Left forelimb (tissue), 1 donor: ENCODE data around the gene KLHL26.

Source experiments
- DNase-seq: peaks from one replicate; pipeline ENCODE4 v3.0.0-alpha.2; 2018; ENCODE audit warnings: low spot score

KLHL26 gene

DNA sequence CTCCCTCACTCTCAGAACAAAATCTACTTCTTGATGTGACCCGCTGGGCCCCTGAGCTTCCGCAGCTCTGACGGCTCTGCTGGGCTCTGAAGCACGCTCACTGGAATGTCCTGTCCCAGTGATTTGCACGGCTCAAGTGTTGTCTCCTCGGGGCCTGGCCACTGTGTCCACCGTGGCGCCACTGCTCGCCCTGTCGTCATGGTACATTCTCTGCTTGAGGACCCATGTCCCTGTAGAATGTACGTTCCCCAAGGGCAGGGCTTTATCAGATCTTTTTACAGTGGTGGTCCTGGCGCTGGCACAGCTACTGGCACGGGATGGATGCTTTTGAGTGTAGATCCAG lies 12.1 kb downstream of the KLHL26 start:
- DNase-seq, result no peak

DNA sequence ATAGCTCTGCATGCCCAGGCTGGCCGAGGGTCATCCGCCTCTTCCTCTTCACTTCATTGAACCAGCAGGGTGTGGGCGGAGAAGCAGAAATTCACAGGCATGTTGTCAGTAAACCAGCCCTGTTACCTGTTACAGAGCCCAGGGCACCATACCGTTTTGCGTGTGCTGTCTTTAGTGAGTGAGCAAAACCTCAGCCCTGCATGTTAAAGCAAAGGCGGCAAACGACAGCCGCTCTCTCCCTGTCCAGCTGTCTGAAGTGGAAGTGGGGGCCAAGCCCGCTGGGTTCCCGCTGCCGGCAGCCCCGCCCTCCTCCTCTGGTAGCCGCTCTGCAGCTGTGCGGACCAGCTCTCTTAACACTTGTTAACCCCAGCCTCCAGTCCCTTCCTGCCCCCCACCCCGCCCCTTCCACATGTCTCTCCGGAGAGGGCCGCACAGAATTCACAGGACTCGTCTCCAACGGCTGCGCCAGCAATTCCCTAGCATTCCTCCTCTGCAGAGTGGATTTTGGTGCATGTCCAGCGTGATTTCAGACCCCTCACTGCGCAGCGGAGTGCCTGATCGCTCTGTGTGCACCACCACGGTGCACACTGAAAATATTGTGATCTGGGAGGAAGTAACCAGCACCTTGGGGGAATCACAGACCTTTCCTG lies 12.7 kb downstream of the KLHL26 start:
- DNase-seq, result peak; percentile 88

DNA sequence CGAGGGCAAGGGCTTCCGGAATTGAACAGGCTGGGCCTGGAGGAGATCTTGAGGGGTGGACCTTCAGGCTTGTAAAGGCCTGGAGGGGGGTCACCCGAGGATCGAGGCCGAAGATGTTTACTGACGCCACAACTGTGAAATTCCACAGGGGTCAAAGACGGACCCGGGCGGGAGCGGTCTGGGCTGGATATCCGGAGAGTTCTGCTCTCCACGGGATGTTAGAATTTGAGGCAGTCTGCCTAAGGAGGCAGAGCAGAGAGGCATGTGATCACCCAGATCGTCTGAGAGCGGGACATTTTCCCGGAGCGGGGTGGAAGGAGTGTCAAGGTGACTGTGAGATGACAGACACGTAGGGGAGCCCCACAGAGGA lies 13.2 kb downstream of the KLHL26 start:
- DNase-seq, result peak; percentile 81

DNA sequence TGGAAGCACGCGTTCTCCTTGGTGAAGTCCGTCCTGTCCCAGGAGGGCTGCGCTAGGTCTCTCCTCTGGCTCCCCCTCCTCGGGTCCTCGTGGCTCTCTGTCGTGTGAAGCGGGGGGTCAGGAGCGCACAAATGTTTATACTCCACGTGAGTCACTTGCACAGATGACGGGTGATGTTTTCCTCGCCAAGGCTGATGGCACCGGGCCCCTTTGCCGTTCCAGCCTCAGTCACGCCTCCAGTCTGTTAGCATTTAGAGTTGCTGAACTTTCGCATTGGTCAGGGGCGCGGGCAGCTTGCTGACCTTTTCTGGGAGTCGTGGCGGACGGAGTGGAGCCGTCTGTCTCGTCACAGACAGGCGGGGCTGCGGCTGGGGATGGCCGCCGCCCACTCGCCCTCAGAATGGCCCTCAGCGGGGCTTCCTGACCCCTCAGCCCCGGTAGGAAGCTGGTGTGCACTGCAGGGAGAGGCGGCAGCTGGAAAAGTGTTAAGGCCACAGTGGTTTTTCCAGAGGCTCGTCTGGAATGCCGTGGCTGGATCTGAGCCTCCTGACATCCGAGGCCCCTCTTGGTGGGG lies 13.7 kb downstream of the KLHL26 start:
- peak; percentile 82 for DNase-seq

DNA sequence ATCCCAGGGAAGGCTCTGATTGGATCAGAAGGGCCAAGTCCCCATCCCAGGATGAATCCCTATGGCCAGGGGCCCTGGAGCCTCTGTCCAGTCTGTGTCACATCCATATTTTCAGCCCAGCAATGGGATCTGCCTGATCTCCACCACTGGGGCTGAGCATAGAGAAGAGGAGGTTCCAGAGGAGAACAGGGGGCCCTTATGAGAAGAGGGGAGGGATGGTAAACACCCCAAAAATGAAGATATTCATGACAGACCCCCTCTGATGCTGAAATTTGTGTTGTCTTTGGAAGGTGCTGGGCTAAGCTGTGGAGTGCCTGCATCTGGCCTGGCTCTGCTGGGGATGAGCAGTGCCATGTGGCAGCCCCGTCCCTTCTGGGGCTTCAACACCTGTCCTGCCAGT lies 14.5 kb downstream of the KLHL26 start:
- DNase-seq, result no peak

DNA sequence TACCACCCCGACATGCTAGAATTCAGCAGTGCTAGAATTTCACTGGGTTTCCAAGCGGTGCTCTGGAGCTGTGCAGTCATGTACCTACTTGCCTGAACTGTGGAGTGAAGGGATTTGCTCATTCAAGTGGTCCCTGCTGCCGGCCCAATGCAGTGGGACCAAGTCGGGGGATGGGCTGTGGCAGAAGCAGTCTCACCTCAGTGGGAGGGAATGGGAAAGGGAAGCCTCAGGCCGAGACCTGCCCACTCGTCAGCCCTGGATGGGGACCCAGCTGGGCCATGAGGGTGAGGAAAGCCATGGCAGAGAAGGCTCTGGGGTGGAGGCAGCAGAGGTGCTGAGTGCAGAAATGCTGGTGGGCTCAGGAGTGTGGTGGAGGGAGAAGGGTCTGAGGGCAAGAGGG lies 14.9 kb downstream of the KLHL26 start:
- no peak for DNase-seq

DNA sequence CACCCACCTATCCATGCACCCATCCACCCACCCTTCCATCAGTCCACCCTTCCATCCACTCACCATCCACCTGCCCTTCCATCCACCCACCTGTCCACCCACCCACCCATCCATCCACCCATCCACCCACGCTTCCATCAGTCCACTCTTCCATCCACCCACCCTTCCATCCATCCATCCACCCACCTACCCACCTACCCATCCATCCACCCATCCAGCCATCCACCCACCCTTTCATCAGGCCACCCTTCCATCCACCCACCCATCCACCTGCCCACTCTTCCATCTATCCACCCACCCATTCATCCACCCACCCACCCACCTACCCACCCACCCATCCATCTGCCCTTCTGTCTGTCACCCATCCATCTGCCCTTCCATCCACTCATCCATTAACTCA lies 17.0 kb downstream of the KLHL26 start:
- DNase-seq, result no peak

DNA sequence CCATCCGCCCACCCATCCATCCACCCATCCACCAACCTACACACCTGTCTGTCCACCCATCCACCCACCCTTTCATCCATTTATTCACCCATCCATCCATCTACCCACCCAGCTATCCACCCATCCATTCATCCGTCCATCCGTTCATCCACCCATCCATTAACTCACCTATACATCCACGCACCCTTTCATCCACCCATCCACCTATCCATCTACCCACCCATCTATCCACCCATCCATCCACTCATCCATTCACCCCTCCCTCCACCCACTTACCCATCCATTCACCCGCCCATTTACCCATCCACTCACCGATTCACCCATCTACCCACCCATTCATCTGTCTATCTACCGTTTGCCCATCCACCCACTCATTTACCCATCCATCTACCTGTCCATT lies 17.6 kb downstream of the KLHL26 start:
- no peak for DNase-seq

DNA sequence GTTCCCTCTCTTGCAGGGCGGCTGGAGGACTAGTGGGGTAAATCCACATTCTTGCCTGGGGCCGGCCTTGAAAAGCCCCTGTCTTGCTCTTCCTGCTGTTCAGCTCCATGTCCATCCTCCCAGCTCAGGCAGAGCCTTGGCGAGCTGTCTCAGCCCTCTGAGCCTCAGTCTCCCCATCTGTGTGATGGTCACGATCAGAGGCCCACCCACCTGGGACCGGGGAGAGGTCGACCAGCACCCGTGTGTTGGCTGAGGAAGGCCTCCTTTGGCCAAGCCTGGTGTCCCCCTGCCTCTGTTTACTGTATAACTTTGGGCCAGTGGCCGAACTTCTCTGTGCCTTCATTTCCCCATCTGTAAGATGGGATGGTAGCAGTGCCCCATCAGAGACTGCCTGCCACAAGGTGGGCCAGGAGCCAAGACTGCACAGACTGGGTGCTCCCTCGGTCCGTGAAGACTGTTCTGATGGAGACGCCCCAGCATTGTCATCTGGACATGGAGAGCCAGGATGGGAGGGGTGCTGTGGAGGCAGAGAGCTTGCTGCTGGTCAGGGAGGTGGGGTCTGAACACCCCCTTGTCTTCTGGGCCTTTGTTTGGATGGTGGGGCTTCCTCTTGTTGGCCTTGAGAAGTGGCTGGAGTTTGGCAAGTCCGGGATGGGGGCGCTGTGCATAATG lies 18.5 kb downstream of the KLHL26 start:
- DNase-seq, result no peak

DNA sequence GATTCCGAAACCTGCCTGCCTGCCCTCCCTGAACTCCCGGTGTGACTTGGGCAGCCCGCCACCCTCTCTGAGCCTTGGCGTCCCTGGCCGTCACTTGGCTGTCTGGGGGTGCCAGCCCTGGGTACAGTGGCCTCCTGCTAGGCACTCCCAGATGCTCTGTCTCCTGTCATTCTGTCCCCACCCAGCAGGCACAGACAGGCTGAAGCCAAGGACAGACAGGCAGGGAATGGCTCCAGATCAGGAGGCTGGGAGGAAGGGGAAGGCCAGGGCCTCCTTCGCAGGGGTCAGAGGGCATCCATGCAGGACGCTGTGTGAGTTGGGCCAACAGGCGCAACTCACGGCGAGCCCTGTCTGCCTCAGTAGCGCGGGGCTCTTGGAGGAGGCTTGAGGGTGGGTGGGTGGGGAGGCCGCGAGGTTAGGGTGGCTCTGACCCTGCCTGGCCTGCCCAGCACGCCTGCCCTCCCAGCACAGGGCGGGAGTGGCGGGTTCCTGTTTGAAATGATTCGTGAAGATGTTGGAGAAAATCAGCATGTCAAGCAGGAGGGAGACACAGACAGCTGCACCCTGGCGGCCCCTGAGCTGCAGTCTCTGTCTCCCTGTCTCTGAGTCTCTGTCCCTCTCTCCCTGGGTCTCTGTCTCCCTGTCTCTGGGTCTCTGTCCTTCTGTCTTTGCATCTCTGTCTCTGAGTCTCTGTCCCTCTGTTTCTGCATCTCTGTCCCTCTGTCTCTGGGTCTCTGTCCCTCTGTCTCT lies 19.7 kb downstream of the KLHL26 start:
- no peak for DNase-seq

DNA sequence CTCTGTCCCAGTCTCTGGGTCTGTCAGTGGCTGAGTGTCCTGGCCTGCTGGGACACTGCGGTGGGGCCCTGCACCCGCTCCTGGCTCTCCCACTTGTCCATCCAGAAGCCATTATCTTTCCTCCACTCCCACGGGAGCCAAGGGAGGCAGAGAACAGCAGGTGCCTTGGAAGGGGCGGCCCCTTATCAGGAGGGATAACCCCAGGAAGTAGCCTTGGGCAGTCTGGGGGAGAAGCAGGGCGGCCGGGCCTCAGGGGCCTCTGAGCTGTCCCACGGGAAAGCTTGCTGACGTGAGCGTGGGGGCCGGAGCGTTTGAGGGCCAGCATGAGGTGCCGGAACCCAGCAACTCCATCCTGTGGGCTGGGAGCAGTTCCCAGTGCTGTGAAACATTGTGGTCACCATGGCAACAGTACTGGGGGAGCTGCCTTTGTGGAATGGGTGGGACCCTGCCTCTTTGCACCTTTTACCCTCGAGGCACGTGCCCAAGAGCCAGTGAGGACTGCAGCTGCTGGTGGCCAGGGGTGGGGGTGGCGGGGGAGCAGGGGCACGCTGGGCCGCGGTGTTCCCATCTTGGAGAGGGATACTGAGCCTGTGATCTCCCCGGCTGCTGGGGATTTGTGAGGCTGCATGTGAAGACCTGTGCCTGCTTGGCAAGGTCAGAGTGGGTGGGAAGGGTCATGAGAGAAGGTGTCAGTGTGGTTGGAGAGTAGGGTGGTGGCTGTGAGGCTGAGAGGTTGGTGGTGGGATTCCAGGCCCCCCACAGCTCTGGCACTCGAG lies 20.9 kb downstream of the KLHL26 start:
- DNase-seq, result no peak

DNA sequence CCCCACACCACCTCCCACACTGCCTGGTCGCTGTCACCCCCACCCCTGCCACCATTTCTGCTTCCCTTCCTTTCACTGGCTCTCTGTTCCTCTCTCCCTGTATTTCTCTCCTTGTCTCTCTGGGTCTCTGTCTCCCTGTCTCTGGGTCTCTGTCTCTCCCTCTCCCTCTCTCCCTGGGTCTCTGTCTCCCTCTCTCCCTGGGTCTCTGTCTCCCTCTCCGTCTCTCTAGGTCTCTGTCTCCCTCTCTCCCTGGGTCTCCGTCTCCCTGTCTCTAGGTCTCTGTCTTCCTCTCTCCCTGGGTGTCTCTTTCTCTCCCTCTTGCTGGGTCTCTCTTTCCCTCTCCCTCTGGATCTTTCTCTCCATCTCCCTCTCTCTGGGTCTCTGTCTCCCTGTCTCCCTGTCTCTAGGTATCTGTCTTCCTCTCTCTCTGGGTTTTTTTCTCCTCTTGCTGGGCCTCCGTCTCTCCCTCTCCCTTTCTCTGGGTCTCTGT lies 21.6 kb downstream of the KLHL26 start:
- no peak for DNase-seq

DNA sequence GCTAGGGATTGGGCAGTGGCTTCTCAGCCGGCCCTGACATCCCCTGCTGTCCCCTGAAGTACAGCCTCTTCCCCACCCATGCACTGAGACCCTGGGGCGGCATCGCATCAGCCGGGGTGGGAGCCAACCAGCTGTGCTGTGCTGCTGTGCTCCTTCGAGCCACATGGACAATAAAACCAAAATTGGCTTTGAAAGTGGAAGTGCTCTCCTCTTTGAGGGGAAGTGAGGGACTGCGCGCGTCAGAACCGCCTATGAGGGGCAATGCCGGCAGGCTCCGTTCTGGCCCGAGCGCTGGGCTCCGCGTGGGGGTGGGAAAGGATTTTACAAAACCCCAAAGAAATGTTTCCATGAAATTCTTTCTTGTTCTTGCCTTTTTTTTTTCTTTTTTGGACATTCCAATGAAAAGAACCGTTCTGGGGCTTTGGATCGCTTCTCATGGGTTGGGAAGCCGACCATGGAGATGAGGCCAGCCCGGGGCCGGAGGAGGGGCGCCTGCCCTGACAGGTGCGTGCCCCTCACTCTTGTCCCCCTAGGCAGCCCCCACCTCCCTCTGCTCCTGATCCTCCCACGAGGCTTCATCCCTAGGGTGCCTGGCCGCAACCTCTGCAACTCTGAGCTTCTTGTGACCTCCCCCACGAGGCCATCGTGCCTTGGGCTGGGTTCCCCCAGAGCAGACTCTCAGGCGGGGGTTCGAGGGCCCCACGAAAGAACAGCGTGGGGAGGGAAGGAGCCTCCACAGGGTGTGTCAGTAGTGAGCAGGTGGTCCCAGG lies 22.6 kb downstream of the KLHL26 start:
- DNase-seq, result no peak

DNA sequence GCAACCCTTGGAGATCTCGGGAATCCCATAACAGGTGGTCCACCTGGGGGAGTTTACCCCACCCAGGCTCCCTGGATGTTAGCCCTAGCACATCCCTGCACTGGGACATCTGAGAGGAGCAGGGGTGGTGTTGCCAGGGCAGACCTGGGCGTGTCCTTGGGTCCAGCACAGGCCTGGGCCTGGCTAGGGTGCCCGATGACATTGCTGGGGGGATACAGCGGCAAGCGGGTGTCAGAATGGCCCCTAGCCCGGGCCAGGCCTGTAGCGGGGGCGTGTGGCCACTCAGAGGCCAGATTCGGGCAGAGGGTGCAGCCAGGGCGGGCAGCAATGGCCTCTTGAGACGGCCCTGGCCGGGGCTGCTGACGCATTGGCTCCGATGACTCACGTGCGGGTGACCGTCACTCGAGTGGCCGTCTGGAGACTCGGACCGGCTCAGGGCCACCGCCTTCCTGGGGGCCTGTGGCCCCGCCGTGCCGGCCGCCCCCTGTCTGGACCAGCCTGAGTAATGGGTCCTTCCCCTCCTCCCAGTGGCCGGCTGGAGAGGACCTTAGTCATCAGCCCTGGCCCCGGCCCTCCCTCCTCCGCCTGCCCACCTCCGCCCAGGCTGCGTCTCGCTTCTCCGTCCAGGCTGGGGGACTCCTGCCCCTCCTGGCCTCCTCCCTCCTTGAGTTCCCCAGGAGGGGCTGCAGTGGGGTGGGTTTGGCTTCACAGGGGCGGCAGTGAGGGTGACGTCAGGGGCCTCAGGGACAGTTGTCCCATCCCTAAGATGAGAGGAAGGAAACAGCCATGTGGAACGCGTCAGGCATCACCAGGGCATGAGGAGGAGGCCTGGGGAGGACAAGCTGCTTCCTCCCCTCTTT lies 23.5 kb downstream of the KLHL26 start:
- no peak for DNase-seq

DNA sequence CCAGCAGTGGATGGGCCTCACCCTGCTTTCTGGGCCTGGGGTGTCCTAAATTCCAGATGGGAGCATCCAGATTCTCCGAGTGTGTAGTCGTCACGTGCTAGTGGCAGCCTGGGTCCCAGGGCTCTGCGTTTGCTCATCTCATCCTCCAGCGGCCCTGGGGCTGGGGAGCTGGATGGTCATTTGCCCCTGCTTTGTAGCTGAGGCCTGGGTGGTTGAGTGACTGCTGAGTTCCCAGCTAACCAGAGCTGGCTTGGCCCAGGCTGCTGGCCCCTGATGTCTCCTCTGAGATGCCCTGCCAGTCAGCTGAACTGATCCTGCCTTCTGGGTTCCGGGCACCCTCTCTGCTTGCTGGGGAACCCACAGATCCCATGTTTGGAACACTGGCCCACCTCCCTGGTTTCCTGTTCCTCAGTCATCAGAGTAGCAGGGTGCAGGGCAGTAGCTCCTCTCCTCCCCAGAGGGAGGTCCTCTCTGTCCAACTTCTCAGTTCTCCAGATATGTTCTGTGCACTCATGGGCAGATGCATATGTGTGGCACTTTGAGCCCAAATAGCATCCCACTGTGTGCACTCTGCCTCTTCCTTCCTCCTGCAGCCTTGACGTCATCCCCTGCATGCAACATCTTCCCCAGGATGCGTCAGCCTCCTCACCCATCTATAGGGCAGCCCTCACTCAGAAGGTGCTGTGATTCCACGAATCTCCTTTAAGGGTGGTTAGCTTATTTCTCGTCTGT lies 24.3 kb downstream of the KLHL26 start:
- DNase-seq, result no peak

DNA sequence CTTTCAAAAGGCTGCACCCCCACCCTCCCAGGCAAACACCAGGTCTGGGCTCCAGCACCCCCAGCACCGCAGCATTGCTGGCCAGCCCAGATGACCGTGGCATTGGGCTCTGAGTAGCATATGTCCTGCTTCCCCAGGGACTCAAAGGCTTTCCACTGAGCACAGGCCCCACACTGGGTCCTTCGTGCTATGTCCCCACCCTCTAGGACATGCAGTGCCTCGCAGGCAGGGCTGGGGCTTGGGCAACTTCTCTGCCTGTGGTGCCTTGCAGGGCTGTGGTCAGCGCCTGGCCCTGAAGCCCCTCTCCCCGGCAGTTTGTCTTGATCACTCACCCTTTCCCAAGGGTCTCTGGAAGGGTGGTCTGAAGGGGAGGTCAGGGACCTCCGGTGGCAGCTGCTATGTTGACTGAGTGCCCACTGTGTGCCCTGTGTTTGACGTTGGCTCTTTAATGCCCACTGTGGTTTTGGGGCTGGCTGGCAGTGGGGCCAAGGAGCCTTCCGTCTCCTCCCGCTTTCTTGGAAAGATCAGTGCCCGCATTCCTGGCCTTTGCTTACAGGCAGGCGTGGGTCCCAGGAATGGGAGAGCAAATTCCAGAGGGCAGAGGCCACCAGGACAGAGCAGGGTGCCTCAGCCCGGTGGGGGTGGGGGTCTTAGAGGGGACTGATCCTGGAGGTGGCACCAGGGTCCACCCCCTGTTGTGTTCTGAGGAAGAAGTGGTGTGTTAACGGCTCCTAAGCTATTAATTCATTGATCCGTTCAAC lies 26.3 kb downstream of the KLHL26 start:
- no peak for DNase-seq

DNA sequence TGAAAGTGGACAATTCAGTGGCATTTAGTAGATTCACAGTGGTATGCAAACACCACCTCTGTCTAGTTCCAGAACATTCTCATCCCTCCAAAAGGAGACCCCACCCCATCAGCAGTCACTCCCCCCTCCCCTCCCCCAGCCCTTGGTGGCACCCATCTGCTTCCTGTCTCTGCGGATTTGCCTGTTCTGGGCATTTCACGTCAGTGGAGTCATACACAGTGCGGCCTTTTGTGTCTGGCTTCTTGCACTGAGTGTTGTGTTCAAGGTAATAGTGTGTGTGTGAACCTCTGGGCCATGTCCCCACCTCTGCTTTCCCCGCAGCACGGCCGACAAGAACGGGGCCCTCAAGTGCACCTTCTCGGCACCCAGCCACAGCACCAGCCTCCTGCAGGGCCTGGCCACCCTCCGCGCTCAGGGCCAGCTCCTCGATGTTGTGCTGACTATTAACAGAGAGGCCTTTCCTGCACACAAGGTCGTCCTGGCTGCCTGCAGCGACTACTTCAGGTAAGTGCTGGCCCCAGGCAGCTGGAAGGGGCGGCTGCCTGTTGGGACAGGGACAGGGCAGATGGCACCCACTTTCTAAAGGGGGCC lies 27.2 kb downstream of the KLHL26 start:
- no peak for DNase-seq

DNA sequence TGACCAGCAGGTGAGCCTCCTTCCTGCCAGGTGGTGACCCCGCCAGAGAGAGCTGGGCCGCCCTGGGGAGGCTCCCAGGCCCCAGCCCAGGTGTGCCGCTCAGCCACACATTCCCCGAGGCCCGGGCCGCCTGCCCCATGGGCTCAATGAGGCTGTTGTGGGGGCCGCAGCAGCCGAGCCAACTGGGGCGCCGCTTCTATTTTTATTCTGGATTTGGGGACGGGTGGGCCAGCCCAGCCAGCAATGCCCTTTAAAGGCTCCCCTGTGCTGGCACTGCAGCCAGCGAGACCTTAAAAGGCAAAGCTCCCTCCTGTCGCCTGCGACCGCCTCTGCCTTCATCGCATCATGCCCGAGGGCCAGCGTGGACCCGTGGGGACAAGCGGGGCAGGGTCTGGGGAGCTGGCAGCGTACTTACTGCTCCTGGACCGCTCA lies 29.0 kb downstream of the KLHL26 start:
- DNase-seq, result no peak

DNA sequence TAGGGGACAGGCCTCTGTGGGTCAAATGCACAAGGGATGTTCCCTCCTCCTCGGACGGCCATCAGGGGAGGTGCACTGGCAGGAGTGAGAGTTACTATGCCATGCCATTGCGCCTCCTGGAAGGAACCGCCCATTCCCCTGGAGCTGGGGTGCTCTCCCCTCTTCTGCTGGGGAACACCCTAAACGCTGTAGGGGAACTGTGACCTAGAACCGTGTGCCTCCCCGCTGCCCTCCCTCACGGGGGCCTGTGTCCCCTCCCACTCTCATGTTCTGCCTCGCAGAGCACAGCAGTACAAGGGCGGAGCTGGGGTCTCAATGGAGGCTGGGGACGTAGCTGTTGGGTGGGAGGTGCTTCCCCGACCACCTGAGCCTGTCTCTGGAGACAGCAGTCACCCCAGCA lies 29.5 kb downstream of the KLHL26 start:
- DNase-seq, result no peak
